VCaP (cell line): ENCODE results near the gene SPDYE17.
"Not testable (repeated sequence)": the region's sequence is repeated elsewhere in the genome, so short reads cannot be mapped to it uniquely, and the experiment has no call there.

ENCODE experiments used
- H3K27ac ChIP-seq: fragments of 450-650 bp; 2 replicates; pipeline ENCODE4 v1.5.1; 2017

Gene SPDYE17

DNA sequence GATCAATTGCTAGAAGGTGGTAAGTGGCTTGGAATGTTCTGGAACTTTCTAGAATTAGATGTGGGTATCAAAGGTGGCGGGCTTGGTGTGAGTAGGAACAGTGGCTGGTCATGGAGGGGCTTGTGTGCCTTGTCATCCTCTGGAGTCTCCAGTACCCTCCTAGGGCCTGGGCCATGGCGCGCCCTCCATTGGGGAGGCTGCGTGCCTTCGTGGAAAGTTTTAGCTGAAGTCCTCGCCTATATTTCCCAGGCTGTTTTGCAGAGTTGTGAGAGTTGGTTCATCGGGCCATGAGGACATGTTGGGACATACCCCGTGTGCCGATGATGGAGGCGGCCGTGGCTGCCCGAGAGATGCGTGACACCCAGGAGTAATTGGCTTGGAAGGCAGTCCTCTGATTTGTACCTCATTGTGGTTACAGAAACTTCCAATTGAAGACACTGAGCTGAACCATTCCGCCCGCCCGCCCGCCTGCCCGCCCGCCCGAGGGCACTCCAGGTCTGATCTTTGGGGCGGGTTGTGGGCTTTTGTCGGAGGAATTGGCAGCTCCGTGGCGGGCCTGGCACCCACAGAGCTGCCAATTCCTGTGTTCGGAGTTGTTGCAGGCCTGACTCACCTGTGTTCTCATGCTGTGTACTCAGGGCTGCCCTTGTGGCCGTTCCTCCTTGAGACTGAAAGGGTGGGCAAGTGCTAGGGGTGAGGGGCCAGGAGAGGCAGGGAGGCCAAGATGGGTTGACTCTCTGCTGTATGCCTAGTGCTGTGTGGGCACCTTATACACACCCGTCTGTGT, 57.2 kb downstream of the SPDYE17 start:
- H3K27ac ChIP-seq = not testable (repeated sequence)

DNA sequence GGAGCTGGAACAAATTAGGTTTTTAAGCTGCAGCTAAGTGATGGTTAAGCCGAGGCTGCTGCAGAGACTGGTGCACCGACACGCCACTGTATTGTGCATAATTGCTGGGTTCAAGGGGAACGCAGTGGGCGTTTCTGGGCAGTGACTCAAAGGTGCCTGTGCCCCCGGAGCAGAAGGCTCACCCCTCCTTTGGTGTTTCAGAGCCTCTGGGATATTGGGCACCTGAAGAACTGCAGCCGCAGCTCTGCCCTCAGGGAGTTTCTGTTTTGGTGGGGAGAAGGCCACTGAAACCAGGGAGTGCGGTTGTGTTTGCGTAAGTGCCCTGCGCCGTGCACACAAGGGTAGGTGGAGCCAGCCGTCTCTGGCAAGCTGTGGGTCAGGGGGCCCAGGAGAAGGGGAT, 57.8 kb downstream of the SPDYE17 start:
- not testable (repeated sequence) for H3K27ac ChIP-seq

DNA sequence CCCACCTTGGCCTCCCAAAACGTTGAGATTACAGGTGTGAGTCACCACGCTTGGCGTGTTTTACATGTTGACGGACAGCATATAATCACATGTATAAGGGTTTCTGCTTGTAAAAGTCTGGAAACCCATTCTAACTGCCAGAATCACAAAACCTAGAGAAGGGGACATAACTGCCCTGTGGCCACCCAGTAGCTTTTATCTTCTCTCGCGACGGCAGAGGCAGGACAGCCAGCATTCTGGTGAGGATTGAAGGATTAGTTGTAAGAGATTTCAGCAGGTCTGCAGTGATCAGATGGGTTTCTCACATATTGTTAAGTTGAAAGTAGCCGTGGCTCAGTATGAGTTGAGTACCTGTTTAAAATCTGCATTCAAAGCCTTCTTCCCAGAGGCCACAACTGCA, 59.8 kb downstream of the SPDYE17 start:
- H3K27ac ChIP-seq = not testable (repeated sequence)
